HG03565 (cell line): ENCODE data around the gene MED15.
"Not testable (repeated sequence)": the region's sequence is repeated elsewhere in the genome, so short reads cannot be mapped to it uniquely, and the experiment has no call there.

Source experiments
- ATAC-seq: cut with Tn5 transposase; IDR thresholded peaks from one replicate; pipeline ENCODE4 v1.9.1; 2021; ENCODE audit warnings: mild to moderate bottlenecking, moderate library complexity; ENCODE audit not compliant: unreplicated experiment

Gene MED15

GRCh38 chr22:20508067-20508755, 801 bp downstream of the MED15 start:
- ATAC-seq, result not testable (repeated sequence)

GRCh38 chr22:20508815-20509271, 1.4 kb downstream of the MED15 start:
- ATAC-seq, result no peak

- no peak for ATAC-seq
Observed at GRCh38 chr22:20509344-20510047, 2.1 kb downstream of the MED15 start.

- no peak for ATAC-seq
Observed at GRCh38 chr22:20510811-20511577, 3.6 kb downstream of the MED15 start.

- ATAC-seq, result no peak
Observed at GRCh38 chr22:20511578-20512229, 4.3 kb downstream of the MED15 start.

GRCh38 chr22:20514658-20515406, 7.4 kb downstream of the MED15 start:
- no peak for ATAC-seq

GRCh38 chr22:20516399-20516798, 9.0 kb downstream of the MED15 start:
- ATAC-seq, result no peak

GRCh38 chr22:20517422-20517821, 10.0 kb downstream of the MED15 start:
- no peak for ATAC-seq

- no peak for ATAC-seq
Observed at GRCh38 chr22:20517841-20518592, 10.6 kb downstream of the MED15 start.

- ATAC-seq, result no peak
Observed at GRCh38 chr22:20519558-20519957, 12.1 kb downstream of the MED15 start.

GRCh38 chr22:20520093-20520511, 12.7 kb downstream of the MED15 start:
- ATAC-seq, result no peak

- ATAC-seq, result no peak
Observed at GRCh38 chr22:20522134-20523004, 15.0 kb downstream of the MED15 start.

GRCh38 chr22:20523086-20523983, 15.9 kb downstream of the MED15 start:
- no peak for ATAC-seq

- ATAC-seq, result no peak
Observed at GRCh38 chr22:20524004-20524481, 16.6 kb downstream of the MED15 start.

GRCh38 chr22:20525048-20525447, 17.6 kb downstream of the MED15 start:
- no peak for ATAC-seq

- no peak for ATAC-seq
Observed at GRCh38 chr22:20526305-20526627, 18.9 kb downstream of the MED15 start.

GRCh38 chr22:20526628-20527355, 19.4 kb downstream of the MED15 start:
- ATAC-seq, result no peak
